CD14-positive monocyte (primary cell): ENCODE measurements around the gene PDCD4. TPM values are rescaled to one million over a fixed set of nuclear protein-coding genes. Genes with fewer than 3 reads are reported as not detected.
A peak's percentile ranks its signal among the peaks of the same experiment; 100 is the strongest.

Experiments used
- DNase-seq, 3 donors: peaks; one replicate each; pipeline ENCODE4 v3.0.0-alpha.2; 2011 to 2022
- H2AFZ ChIP-seq: 2 replicates; pipeline ENCODE4 v1.6.0; 2012; ENCODE audit warnings: mild to moderate bottlenecking, low read depth, low read length, inconsistent platforms; ENCODE audit not compliant: insufficient read depth, poor library complexity, severe bottlenecking
- H3K27ac ChIP-seq, 2 donors: 1 replicate in 1 of 2; 2 replicates in 1 of 2; pipeline ENCODE4 v1.5.1; 2012 to 2013; ENCODE audit warnings: low read length in 2 of 2, control low read depth in 1 of 2, inconsistent platforms in 1 of 2, low read depth in 1 of 2, mild to moderate bottlenecking in 1 of 2
- H3K27me3 ChIP-seq, 2 donors: one replicate each; pipeline versions ENCODE4 v1.6.0 to v1.6.1; 2011 to 2013; ENCODE audit warnings: low read length in 2 of 2; ENCODE audit not compliant: control insufficient read depth in 2 of 2, insufficient read depth in 2 of 2
- H3K36me3 ChIP-seq, 2 donors: replicated peaks in 1 of 2; 1 replicate in 1 of 2; 2 replicates in 1 of 2; pipeline versions ENCODE4 v1.5.1 to v1.6.1; 2012 to 2013; ENCODE audit warnings: low read length in 2 of 2, control low read depth in 1 of 2, inconsistent platforms in 1 of 2, mild to moderate bottlenecking in 1 of 2; ENCODE audit not compliant: insufficient read depth in 2 of 2, control insufficient read depth in 1 of 2
- H3K4me1 ChIP-seq, 2 donors: 1 replicate in 1 of 2; 2 replicates in 1 of 2; pipeline versions ENCODE4 v1.5.1 to v1.6.1; 2012 to 2013; ENCODE audit warnings: low read length in 2 of 2, control low read depth in 1 of 2, inconsistent platforms in 1 of 2, mild to moderate bottlenecking in 1 of 2, moderate library complexity in 1 of 2; ENCODE audit not compliant: insufficient read depth in 2 of 2, control insufficient read depth in 1 of 2
- H3K4me2 ChIP-seq: replicated peaks from 2 replicates; pipeline ENCODE3; 2012; ENCODE audit warnings: low read length, moderate library complexity, mild to moderate bottlenecking; ENCODE audit not compliant: poor library complexity, severe bottlenecking; ENCODE audit errors: extremely low read depth
- H3K4me3 ChIP-seq, 3 experiments: fragments of 200-600 bp in 1 of 3; sonication (generic) in 1 of 3; replicated peaks in 1 of 3; 1 replicate in 2 of 3; 2 replicates in 1 of 3; pipeline ENCODE4 v1.5.1; 2011 to 2013; ENCODE audit warnings: low read length in 3 of 3, mild to moderate bottlenecking in 3 of 3, control low read depth in 2 of 3, low read depth in 2 of 3, inconsistent platforms in 1 of 3, moderate library complexity in 1 of 3
- H3K79me2 ChIP-seq: 2 replicates; pipeline ENCODE4 v1.6.0; 2012; ENCODE audit warnings: mild to moderate bottlenecking, control low read depth, inconsistent platforms, low read length, moderate library complexity; ENCODE audit not compliant: insufficient read depth
- H3K9ac ChIP-seq: 2 replicates; pipeline ENCODE4 v1.6.0; 2017; ENCODE audit warnings: low read length, mild to moderate bottlenecking; ENCODE audit not compliant: insufficient read depth, poor library complexity, severe bottlenecking
- H3K9me3 ChIP-seq, 2 donors: replicated peaks in 1 of 2; 1 replicate in 1 of 2; 2 replicates in 1 of 2; pipeline versions ENCODE4 v1.5.1 to v1.6.1; 2012 to 2013; ENCODE audit warnings: low read length in 2 of 2, control low read depth in 1 of 2; ENCODE audit not compliant: control insufficient read depth in 1 of 2, insufficient read depth in 1 of 2
- H4K20me1 ChIP-seq: 2 replicates; pipeline ENCODE4 v1.6.0; 2012; ENCODE audit warnings: mild to moderate bottlenecking, low read length, control low read depth, moderate library complexity; ENCODE audit not compliant: insufficient read depth
- H3K27ac Mint-ChIP-seq, 7 donors: one replicate each; pipeline ENCODE4 v1.8.0; 2020; ENCODE audit warnings: mild to moderate bottlenecking in 7 of 7, mixed read lengths in 7 of 7, moderate library complexity in 6 of 7, inconsistent platforms in 2 of 7
- H3K27me3 Mint-ChIP-seq, 3 donors: one replicate each; pipeline ENCODE4 v1.8.0; 2021 to 2022; ENCODE audit warnings: low read depth in 3 of 3, mild to moderate bottlenecking in 3 of 3, mixed read lengths in 3 of 3, moderate library complexity in 3 of 3, inconsistent platforms in 1 of 3
- H3K36me3 Mint-ChIP-seq, 2 donors: one replicate each; pipeline ENCODE4 v1.8.0; 2020; ENCODE audit warnings: mixed read lengths in 2 of 2, inconsistent platforms in 1 of 2, mild to moderate bottlenecking in 1 of 2
- H3K4me1 Mint-ChIP-seq: one replicate; pipeline ENCODE4 v1.8.0; 2020; ENCODE audit warnings: mild to moderate bottlenecking, mixed read lengths
- H3K4me3 Mint-ChIP-seq, 2 donors: one replicate each; pipeline ENCODE4 v1.8.0; 2020; ENCODE audit warnings: mild to moderate bottlenecking in 2 of 2, mixed read lengths in 2 of 2, moderate library complexity in 1 of 2
- H3K9me3 Mint-ChIP-seq, 7 donors: one replicate each; pipeline ENCODE4 v1.8.0; 2020 to 2022; ENCODE audit warnings: mixed read lengths in 7 of 7, mild to moderate bottlenecking in 6 of 7, moderate library complexity in 6 of 7, inconsistent platforms in 2 of 7
- WGBS: methylation state at CpG from one replicate; pipeline ENCODE4 v1.1.5; 2013; ENCODE audit warnings: missing lambda C conversion rate; ENCODE audit not compliant: insufficient coverage; 5-methylcytosine and 5-hydroxymethylcytosine counted together
- intact Hi-C, 2 donors: fragments of 100-400 bp; cut with micrococcal nuclease; formaldehyde crosslinking; loops; one replicate each; pipeline versions ENCODE4 v1.15.0 to v1.15.1; 2023
- polyA plus RNA-seq, 3 donors: library from polyadenylated mRNA; depleted of rRNA in 1 of 3; unstranded in 2 of 3; stranded (reverse) in 1 of 3; fragments of 300-500 nt in 2 of 3; fragments of >200 nt in 1 of 3; fragmentation: Illumina TruSeq in 2 of 3; gene quantifications; 1 replicate in 2 of 3; 2 replicates in 1 of 3; pipeline ENCODE4 v1.2.3, GENCODE V29; 2012 to 2021
- TF ChIP-seq, protein P1 (sequence below): fragments of 200-600 bp; IDR thresholded peaks from one replicate; pipeline ENCODE4 v1.8.0; 2022; ENCODE audit warnings: antibody characterized with exemption, mild to moderate bottlenecking

The PDCD4 gene
- polyA plus RNA-seq, 3 donors: 39.8 to 53.4 (median 48.6) TPM

DNA sequence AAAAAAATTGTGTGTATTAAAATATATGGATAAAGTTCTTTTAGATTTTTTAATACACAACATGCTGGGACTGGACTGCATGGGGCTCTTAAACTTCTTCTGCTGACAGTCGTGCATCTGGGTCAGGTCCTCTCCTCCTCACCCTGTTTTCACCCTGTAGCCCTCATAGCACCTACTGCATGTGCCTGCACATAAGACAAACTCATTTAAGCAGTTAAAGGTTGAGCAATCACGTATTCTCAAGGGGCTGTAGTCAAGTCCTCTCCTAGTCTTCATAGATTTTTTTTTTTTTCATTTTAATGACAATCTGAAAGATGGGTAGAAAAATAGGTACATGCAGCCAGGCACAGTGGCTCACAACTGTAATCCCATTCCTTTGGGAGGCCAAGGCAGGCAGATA lies 23.6 kb upstream of the PDCD4 start:
- no CpG with 5 or more reads among the region's 2 CpGs for WGBS
- peaks cover 0 to 4% (median 0%) of the 10 kb centered on the region in 3 donors for H3K27me3 Mint-ChIP-seq
- no peaks in the 10 kb centered on the region for H4K20me1 ChIP-seq
- no peak overlapping the region for H2AFZ ChIP-seq
- no peaks in the 10 kb centered on the region for H3K36me3 ChIP-seq
- intact Hi-C loops: no loop called here
- H3K9me3 Mint-ChIP-seq: peaks cover 0 to 2% (median 0%) of the 10 kb centered on the region in 7 donors
- peaks cover 57% of the 10 kb centered on the region for H3K4me1 Mint-ChIP-seq
- H3K27me3 ChIP-seq: no peaks in the 10 kb centered on the region
- TF ChIP-seq, protein P1, sequence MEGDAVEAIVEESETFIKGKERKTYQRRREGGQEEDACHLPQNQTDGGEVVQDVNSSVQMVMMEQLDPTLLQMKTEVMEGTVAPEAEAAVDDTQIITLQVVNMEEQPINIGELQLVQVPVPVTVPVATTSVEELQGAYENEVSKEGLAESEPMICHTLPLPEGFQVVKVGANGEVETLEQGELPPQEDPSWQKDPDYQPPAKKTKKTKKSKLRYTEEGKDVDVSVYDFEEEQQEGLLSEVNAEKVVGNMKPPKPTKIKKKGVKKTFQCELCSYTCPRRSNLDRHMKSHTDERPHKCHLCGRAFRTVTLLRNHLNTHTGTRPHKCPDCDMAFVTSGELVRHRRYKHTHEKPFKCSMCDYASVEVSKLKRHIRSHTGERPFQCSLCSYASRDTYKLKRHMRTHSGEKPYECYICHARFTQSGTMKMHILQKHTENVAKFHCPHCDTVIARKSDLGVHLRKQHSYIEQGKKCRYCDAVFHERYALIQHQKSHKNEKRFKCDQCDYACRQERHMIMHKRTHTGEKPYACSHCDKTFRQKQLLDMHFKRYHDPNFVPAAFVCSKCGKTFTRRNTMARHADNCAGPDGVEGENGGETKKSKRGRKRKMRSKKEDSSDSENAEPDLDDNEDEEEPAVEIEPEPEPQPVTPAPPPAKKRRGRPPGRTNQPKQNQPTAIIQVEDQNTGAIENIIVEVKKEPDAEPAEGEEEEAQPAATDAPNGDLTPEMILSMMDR: no peak
- no peak overlapping the region for H3K4me3 ChIP-seq
- H3K4me1 ChIP-seq: peaks cover 42 to 51% of the 10 kb centered on the region in 2 donors
- H3K27ac ChIP-seq: no peak overlapping the region
- no peak overlapping the region for H3K27ac Mint-ChIP-seq
- no peak for DNase-seq
- H3K79me2 ChIP-seq: no peaks in the 10 kb centered on the region
- no peaks in the 10 kb centered on the region for H3K36me3 Mint-ChIP-seq
- no peak overlapping the region for H3K4me3 Mint-ChIP-seq
- H3K9ac ChIP-seq: no peak overlapping the region
- H3K4me2 ChIP-seq: no peak overlapping the region
- H3K9me3 ChIP-seq: no peaks in the 10 kb centered on the region

DNA sequence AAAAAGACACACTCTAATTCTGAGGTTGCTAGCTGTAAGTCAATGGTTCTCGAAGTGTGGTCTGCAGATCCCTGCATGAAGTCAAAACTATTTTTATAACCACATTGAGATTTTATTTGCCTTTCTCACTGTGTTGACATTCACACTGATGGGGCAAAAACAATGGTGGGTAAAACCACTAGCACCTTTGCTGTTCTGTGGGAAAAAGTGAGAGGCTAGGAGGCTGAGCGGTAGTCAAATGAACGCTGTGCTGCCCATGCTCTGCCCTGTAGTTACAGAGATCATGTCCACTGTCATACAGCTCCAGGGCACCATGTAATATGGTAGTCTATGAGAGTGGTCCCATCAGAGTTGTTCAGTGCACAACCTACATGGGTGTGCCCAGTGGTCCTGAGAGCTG lies 21.6 kb upstream of the PDCD4 start:
- TF ChIP-seq, protein P1: no peak
- Histone ChIP-seq H3K4me2 (peak overlapping the region; percentile 11), H3K4me1 (peaks cover 50 to 57% of the 10 kb centered on the region in 2 donors), H3K79me2 (no peaks in the 10 kb centered on the region), H3K9ac (no peak overlapping the region), H3K9me3 (no peaks in the 10 kb centered on the region), H3K4me3 (no peak overlapping the region), H3K27me3 (no peaks in the 10 kb centered on the region), H3K27ac (no peak overlapping the region), H3K36me3 (no peaks in the 10 kb centered on the region), H4K20me1 (no peaks in the 10 kb centered on the region), H2AFZ (no peak overlapping the region)
- DNase-seq: no peak
- Mint-ChIP-seq H3K4me3 (no peak overlapping the region), H3K27ac (peak overlapping the region in 2 of 7 donors; percentile 25 to 61), H3K9me3 (peaks cover 0 to 4% (median 0%) of the 10 kb centered on the region in 7 donors), H3K36me3 (no peaks in the 10 kb centered on the region), H3K27me3 (peaks cover 0 to 4% (median 0%) of the 10 kb centered on the region in 3 donors), H3K4me1 (peaks cover 62% of the 10 kb centered on the region)
- intact Hi-C loops: no loop called here
- WGBS: 89% methylated on average over 3 of the region's 3 CpGs
